ENCODE results near the gene SLC7A6OS.

SLC7A6OS gene

GRCh38 chr16:68310774-68311511 is at the start of gene SLC7A6OS, which contains the start of gene PRMT7:
SLC7A6OS (minus strand) TSS chr16:68310946; CDS start chr16:68310926, 20 bp downstream.
PRMT7 (plus strand) TSS chr16:68311019; CDS start chr16:68315980, 4,961 bp downstream.
- peak; percentile 62 to 88 (median 80) for DNase-seq

GRCh38 chr16:68359398-68360191 is 48.8 kb upstream of the SLC7A6OS start:
- DNase-seq, result no peak

- DNase-seq, result no peak
These were observed 48.2 kb upstream of the SLC7A6OS start for GRCh38 chr16:68358951-68359350.

GRCh38 chr16:68357923-68358322 is 47.2 kb upstream of the SLC7A6OS start:
- no peak for DNase-seq

- no peak for DNase-seq
These were observed 46.8 kb upstream of the SLC7A6OS start for GRCh38 chr16:68357521-68357922.

GRCh38 chr16:68356919-68357286 is 46.2 kb upstream of the SLC7A6OS start:
- no peak for DNase-seq

GRCh38 chr16:68356249-68356918 is 45.6 kb upstream of the SLC7A6OS start:
- DNase-seq, result peak in 2 of 4 experiments; percentile 27 to 34

- DNase-seq, result no peak
These were observed 44.9 kb upstream of the SLC7A6OS start for GRCh38 chr16:68355447-68356248.

- no peak for DNase-seq
These were observed 44.1 kb upstream of the SLC7A6OS start for GRCh38 chr16:68354816-68355215.

GRCh38 chr16:68353366-68353765 is 42.6 kb upstream of the SLC7A6OS start:
- DNase-seq, result no peak

GRCh38 chr16:68351991-68352431 is 41.3 kb upstream of the SLC7A6OS start:
- no peak for DNase-seq

- no peak for DNase-seq
These were observed 40.7 kb upstream of the SLC7A6OS start for GRCh38 chr16:68351463-68351862.

GRCh38 chr16:68350813-68351350 is 40.1 kb upstream of the SLC7A6OS start:
- DNase-seq, result no peak

GRCh38 chr16:68349838-68350410 is 39.2 kb upstream of the SLC7A6OS start:
- DNase-seq, result no peak

GRCh38 chr16:68348639-68349445 is 38.1 kb upstream of the SLC7A6OS start:
- no peak for DNase-seq

GRCh38 chr16:68347605-68348004 is 36.9 kb upstream of the SLC7A6OS start:
- no peak for DNase-seq

- DNase-seq, result no peak
These were observed 36.2 kb upstream of the SLC7A6OS start for GRCh38 chr16:68346892-68347480.

GRCh38 chr16:68345958-68346635 is 35.4 kb upstream of the SLC7A6OS start:
- DNase-seq, result no peak

GRCh38 chr16:68345351-68345810 is 34.6 kb upstream of the SLC7A6OS start:
- no peak for DNase-seq

- DNase-seq, result no peak
These were observed 33.5 kb upstream of the SLC7A6OS start for GRCh38 chr16:68344252-68344651.

All from activated naive CD4-positive, alpha-beta T cell (primary cell).